A673 (cell line): Measurements from ENCODE around the gene KIRREL3.

Experiments
- CTCF ChIP-seq: fragments of 300-800, 200-600 bp; sonication (generic); conservative IDR thresholded peaks from 2 replicates; pipeline ENCODE4 v1.5.1; 2017; ENCODE audit warnings: low read depth, mild to moderate bottlenecking, antibody characterized with exemption, low read length, moderate library complexity, mixed read lengths
- EZH2 ChIP-seq: fragments of 200-600 bp; sonication (generic); IDR thresholded peaks from 2 replicates; pipeline ENCODE4 v1.6.1; 2017; ENCODE audit warnings: borderline replicate concordance, low read depth, mild to moderate bottlenecking, mixed read lengths, antibody characterized with exemption, low read length; ENCODE audit not compliant: poor library complexity, severe bottlenecking

- no peak for TF ChIP-seq CTCF
- TF ChIP-seq EZH2, result no peak
Observed at GRCh38 chr11:126487711-126488110, 512.9 kb downstream of the KIRREL3 start.
